CD4-positive, alpha-beta memory T cell (primary cell): ENCODE data around the gene SEC11A. TPM values are rescaled to one million over a fixed set of nuclear protein-coding genes. Genes with fewer than 3 reads are reported as not detected.
"Not testable (repeated sequence)": the region's sequence is repeated elsewhere in the genome, so short reads cannot be mapped to it uniquely, and the experiment has no call there.

ENCODE experiments used
- CTCF ChIA-PET: fragments of 350-600 bp; sonication (Branson Sonifier 250); formaldehyde crosslinking; loops from one replicate; lab custom pipeline; 2021; ENCODE audit warnings: inconsistent platforms; ENCODE audit not compliant: partially characterized antibody; lab: Charles Lee
- POLR2A ChIA-PET: fragments of 350-600 bp; sonication (Branson Sonifier 250); formaldehyde crosslinking; loops from one replicate; lab custom pipeline; 2021; ENCODE audit not compliant: partially characterized antibody; lab: Charles Lee
- DNase-seq, 5 donors: peaks; one replicate each; pipeline versions ENCODE4 v3.0.0 to v3.0.0-alpha.2; 2020 to 2022; ENCODE audit warnings: mixed read lengths in 1 of 5
- H3K27ac ChIP-seq: one replicate; pipeline ENCODE4 v1.7.0; 2013; ENCODE audit warnings: low read depth, low read length
- H3K27me3 ChIP-seq: 2 replicates; pipeline ENCODE4 v1.7.0; 2013; ENCODE audit warnings: mild to moderate bottlenecking, low read length, moderate library complexity; ENCODE audit not compliant: insufficient read depth
- H3K36me3 ChIP-seq: 2 replicates; pipeline ENCODE4 v1.7.0; 2013; ENCODE audit warnings: mild to moderate bottlenecking, low read length, moderate library complexity; ENCODE audit not compliant: insufficient read depth
- H3K4me1 ChIP-seq: 2 replicates; pipeline ENCODE4 v1.7.0; 2013; ENCODE audit warnings: mild to moderate bottlenecking, low read length, moderate library complexity; ENCODE audit not compliant: insufficient read depth
- H3K4me3 ChIP-seq, 2 donors: one replicate each; pipeline ENCODE4 v1.7.0; 2013; ENCODE audit warnings: low read length in 2 of 2, mild to moderate bottlenecking in 1 of 2
- H3K9me3 ChIP-seq, 2 donors: one replicate each; pipeline ENCODE4 v1.7.0; 2013; ENCODE audit warnings: low read length in 2 of 2, control low read depth in 1 of 2; ENCODE audit not compliant: control insufficient read depth in 1 of 2
- H3K27ac Mint-ChIP-seq, 7 donors: one replicate each; pipeline ENCODE4 v1.8.0; 2020 to 2021; ENCODE audit warnings: mixed read lengths in 7 of 7, mild to moderate bottlenecking in 6 of 7, inconsistent platforms in 3 of 7, moderate library complexity in 3 of 7
- H3K27me3 Mint-ChIP-seq, 2 donors: one replicate each; pipeline ENCODE4 v1.8.0; 2020 to 2021; ENCODE audit warnings: mixed read lengths in 2 of 2
- H3K36me3 Mint-ChIP-seq, 2 donors: one replicate each; pipeline ENCODE4 v1.8.0; 2020 to 2021; ENCODE audit warnings: mixed read lengths in 2 of 2, inconsistent platforms in 1 of 2, mild to moderate bottlenecking in 1 of 2
- H3K4me1 Mint-ChIP-seq, 4 donors: one replicate each; pipeline ENCODE4 v1.8.0; 2020 to 2021; ENCODE audit warnings: mixed read lengths in 4 of 4, mild to moderate bottlenecking in 1 of 4
- H3K4me3 Mint-ChIP-seq, 8 donors: one replicate each; pipeline ENCODE4 v1.8.0; 2020 to 2021; ENCODE audit warnings: mixed read lengths in 8 of 8, mild to moderate bottlenecking in 7 of 8, moderate library complexity in 6 of 8, inconsistent platforms in 3 of 8
- H3K9me3 Mint-ChIP-seq, 8 donors: one replicate each; pipeline ENCODE4 v1.8.0; 2020 to 2021; ENCODE audit warnings: mixed read lengths in 8 of 8, mild to moderate bottlenecking in 5 of 8, inconsistent platforms in 3 of 8, moderate library complexity in 1 of 8
- intact Hi-C: fragments of 100-400 bp; cut with micrococcal nuclease; formaldehyde crosslinking; loops from one replicate; pipeline ENCODE4 v1.15.1; 2023
- polyA plus RNA-seq, 2 donors: library from polyadenylated mRNA; unstranded; fragments of 300-500 nt; fragmentation: Illumina TruSeq; gene quantifications; one replicate each; pipeline ENCODE4 v1.2.3, GENCODE V29; 2021
- total RNA-seq, 2 experiments: library from RNA; stranded (reverse); gene quantifications; one replicate each; pipeline ENCODE4 v1.2.3, GENCODE V29; 2021

The SEC11A gene
- total and polyA plus RNA-seq, 4 experiments from 2014 or later, result 85.0 to 168 (median 108) TPM

DNA sequence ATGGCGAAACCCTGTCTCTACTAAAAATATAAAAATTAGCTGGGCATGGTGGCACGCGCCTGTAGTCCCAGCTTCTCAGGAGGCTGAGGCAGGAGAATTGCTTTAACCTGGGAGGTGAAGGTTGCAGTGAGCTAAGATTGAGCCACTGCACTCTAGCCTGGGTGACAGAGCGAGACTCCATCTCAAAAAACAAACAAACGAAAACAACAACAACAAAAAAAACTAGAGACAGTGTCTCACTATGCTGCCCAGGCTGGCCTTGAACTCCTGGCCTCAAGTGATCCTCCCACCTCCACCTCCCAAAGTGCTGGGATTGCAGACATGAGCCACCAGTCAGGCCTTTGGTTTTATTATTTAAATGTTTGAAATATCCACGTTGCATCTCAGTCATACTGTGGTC lies 35.8 kb upstream of the SEC11A start:
- H3K27ac Mint-ChIP-seq, result peak overlapping the region in 1 of 7 donors; percentile 6
- CTCF ChIA-PET, result interaction anchor here (0.9 to 1.7 kb wide), 8 partner anchors 8 to 174 kb away, joined by 3 to 12 read pairs (median 4); partner anchors contain the start of genes NMB and WDR73

DNA sequence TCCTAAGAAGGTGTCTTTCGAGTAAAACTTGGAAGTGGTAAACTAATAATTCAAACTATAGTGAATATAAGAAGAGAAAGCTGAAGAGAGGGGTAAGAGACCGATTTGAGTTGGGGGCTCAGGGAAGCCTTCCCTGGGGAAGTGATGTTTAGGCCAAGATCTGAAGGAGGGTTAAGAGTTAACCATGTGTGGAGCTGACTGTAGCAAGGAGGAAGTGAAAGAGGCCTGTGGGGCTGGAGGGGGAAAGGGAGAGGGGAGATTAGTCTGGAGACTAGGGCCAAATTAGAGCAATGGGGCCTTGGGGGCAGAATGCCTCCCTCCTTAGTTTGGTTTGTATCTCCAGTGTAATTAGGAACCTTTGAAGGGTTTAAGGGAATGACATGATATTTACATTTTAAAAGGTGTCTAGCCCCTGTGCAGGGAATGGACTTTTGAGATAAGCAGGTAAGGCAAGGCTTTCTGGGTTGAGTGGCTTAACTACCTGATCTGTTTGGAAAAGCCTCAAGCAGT lies 34.7 kb upstream of the SEC11A start:
- Mint-ChIP-seq H3K4me1 (peaks cover 47 to 78% (median 64%) of the 10 kb centered on the region in 4 donors), H3K27ac (peak overlapping the region; percentile 74 to 96 (median 88)), H3K27me3 (no peaks in the 10 kb centered on the region), H3K9me3 (no peaks in the 10 kb centered on the region), H3K36me3 (peaks cover 7 to 28% of the 10 kb centered on the region in 2 donors), H3K4me3 (peak overlapping the region; percentile 87 to 99 (median 96))
- Histone ChIP-seq H3K27ac (peak overlapping the region; percentile 3), H3K4me1 (peaks cover 75% of the 10 kb centered on the region), H3K9me3 (no peaks in the 10 kb centered on the region), H3K36me3 (no peaks in the 10 kb centered on the region), H3K27me3 (no peaks in the 10 kb centered on the region), H3K4me3 (no peak overlapping the region)
- CTCF ChIA-PET, result interaction anchor here (0.9 to 2.5 kb wide), 4 partner anchors 28 to 111 kb away, joined by 3 to 27 read pairs (median 6); partner anchors contain the start of gene SEC11A
- POLR2A ChIA-PET, result interaction anchor here (2.6 to 14.2 kb wide), 5 partner anchors 16 to 97 kb away, joined by 18 to 522 read pairs (median 29); partner anchors contain the start of genes NMB, SEC11A and WDR73
- no peak for DNase-seq
- intact Hi-C loops, result no loop called here

More for the DNA sequence above, 35.8 kb upstream of the SEC11A start:
- H3K27me3 ChIP-seq, intact Hi-C loops, H3K27ac ChIP-seq, H3K9me3 Mint-ChIP-seq, H3K9me3 ChIP-seq, H3K4me3 ChIP-seq, DNase-seq, H3K27me3 Mint-ChIP-seq, H3K36me3 ChIP-seq: not testable (repeated sequence)
- peaks cover 75% of the 10 kb centered on the region for H3K4me1 ChIP-seq
- Mint-ChIP-seq H3K36me3 (peaks cover 7 to 33% of the 10 kb centered on the region in 2 donors), H3K4me1 (peaks cover 49 to 80% (median 65%) of the 10 kb centered on the region in 4 donors), H3K4me3 (peak overlapping the region in 1 of 8 donors; percentile 48)
- POLR2A ChIA-PET, result interaction anchor here (0.7 to 14.2 kb wide), 5 partner anchors 17 to 97 kb away, joined by 3 to 522 read pairs (median 5); partner anchors contain the start of genes SEC11A and WDR73

DNA sequence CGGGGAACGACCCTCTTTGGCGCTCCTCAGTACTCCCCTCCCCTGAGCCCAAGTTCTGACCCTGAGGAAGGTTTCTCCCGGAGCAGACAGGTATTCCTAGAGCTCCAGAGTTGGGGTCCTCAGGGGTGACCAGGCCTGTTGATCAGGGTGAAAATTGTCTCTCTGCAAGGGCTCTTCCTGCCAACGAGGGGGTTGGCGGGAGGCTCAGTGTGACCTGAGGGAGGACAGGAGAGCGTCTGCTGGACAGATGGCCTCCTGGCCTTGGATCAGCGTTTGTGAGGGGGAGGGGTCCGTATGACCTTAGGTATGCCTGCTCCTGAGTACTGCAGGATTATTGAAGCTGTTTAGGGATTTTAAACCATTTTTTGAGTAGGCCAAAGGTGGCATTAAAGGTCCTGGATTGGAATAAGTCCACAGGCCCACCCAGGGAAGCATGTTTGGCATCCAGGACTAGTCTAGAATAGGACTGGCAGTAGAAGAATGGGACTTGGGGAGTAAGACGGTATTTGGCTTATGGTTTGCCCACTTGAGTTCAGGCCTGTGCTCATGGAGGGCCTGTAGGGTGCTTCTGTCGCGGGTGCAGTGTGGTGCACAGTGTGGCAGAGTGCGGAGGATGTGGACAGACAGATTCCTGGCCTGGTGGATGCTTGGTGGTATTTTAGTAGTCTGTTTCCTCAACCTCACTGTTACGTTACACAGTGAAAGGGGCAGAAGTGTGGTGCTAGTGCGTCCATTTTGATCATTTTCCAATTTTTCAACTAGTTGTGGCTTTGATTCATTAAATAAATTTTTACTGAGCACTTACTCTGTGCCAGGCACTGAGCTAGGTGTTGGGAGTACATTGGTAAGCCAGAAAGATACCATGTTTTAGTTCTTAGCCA lies 33.4 kb upstream of the SEC11A start:
- Mint-ChIP-seq H3K36me3 (peaks cover 7 to 28% of the 10 kb centered on the region in 2 donors), H3K4me3 (peak overlapping the region; percentile 87 to 99 (median 96)), H3K9me3 (no peaks in the 10 kb centered on the region), H3K4me1 (peaks cover 51 to 78% (median 65%) of the 10 kb centered on the region in 4 donors), H3K27me3 (no peaks in the 10 kb centered on the region), H3K27ac (peak overlapping the region; percentile 82 to 97 (median 96))
- Histone ChIP-seq H3K36me3 (no peaks in the 10 kb centered on the region), H3K4me1 (peaks cover 74% of the 10 kb centered on the region), H3K4me3 (peak overlapping the region; percentile 82 to 93), H3K9me3 (no peaks in the 10 kb centered on the region), H3K27me3 (no peaks in the 10 kb centered on the region), H3K27ac (peak overlapping the region; percentile 79)
- POLR2A ChIA-PET, result interaction anchor here (0.5 to 14.2 kb wide), 16 partner anchors 15 to 148 kb away, joined by 3 to 522 read pairs (median 6); partner anchors contain the start of genes NMB, SEC11A, WDR73 and ZSCAN2
- CTCF ChIA-PET, result interaction anchor here (0.6 to 2.5 kb wide), 16 partner anchors 14 to 110 kb away, joined by 3 to 27 read pairs (median 4); partner anchors contain the start of genes NMB, SEC11A and WDR73
- peak; percentile 32 to 75 (median 45) for DNase-seq
- intact Hi-C loops, result loop anchor here (2.0 to 10.0 kb wide), 3 partner anchors 55 to 162 kb away; partner anchors contain the start of gene ZSCAN2

DNA sequence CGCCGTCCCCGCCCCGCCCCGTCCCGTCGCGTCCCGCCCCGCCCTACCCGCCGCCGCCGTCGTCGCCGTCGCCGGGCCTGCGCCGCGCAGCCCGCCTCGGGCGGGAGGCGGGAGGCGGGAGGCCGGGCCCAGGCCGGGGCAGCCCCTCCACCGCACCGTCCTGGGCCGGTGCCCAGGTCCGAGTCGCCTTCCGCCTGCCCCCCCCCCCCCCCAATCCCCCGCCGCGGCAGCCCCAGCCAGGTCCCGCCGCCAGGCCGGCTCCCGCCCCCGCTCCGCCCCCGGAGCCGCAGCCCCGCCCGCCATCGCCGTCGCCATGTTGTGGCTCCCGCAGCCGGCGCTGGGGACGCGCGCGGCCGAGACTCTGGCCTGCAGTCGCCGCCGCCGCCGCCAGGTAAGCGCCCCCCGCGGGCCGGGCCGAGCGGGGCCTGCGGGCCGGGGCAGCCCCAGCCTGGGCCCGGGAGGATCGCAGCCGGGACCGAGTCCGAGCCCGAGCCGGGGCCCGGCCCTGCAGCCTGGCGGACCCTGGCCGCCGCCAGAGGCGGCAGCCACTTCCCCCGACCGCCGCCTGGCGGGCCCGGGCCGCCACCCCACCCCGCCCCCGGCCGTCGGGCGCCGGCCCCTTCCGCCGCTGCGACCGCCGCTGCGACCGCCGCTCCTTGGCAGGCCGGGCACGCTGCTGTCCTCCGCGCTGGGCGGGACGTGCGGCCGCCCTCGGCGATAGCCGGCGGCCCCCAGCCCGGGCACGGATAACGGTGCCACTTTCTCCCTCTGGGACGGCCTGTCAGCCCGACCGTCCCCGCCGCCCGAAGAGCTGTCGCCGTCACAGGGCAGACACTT lies 32.6 kb upstream of the SEC11A start, which contains the start of gene ZNF592:
ZNF592 (plus strand) TSS at position 319 of the 837 bp plus-strand sequence. CDS start 34,084 bp downstream, outside the sequence.
- no peaks in the 10 kb centered on the region for H3K27me3 ChIP-seq
- H3K4me3 Mint-ChIP-seq, result peak within 1 kb of the TSS; percentile 93 to 99 (median 98)
- ChIA-PET CTCF (interaction anchor here (0.6 to 3.5 kb wide), 19 partner anchors 13 to 99 kb away, joined by 3 to 31 read pairs (median 5); partner anchors contain the start of genes NMB, SEC11A and WDR73), POLR2A (interaction anchor here (0.5 to 14.2 kb wide), 29 partner anchors 14 to 154 kb away, joined by 3 to 522 read pairs (median 6); partner anchors contain the start of genes NMB, SEC11A, WDR73 and ZSCAN2)
- H3K27me3 Mint-ChIP-seq, result no peaks in the 10 kb centered on the region
- H3K9me3 ChIP-seq, result no peaks in the 10 kb centered on the region
- intact Hi-C loops, result loop anchor here (1.0 to 10.0 kb wide), 8 partner anchors 13 to 161 kb away; partner anchors contain the start of genes NMB, SEC11A, WDR73 and ZSCAN2
- no peaks in the 10 kb centered on the region for H3K9me3 Mint-ChIP-seq
- peaks cover 68% of the 10 kb centered on the region for H3K4me1 ChIP-seq
- H3K27ac Mint-ChIP-seq, result peak within 1 kb of the TSS; percentile 97 to 99 (median 99)
- DNase-seq, result peak; percentile 78 to 87 (median 80)
- no peaks in the 10 kb centered on the region for H3K36me3 ChIP-seq
- H3K27ac ChIP-seq, result peak within 1 kb of the TSS; percentile 80
- H3K4me3 ChIP-seq, result peak within 1 kb of the TSS; percentile 88 to 93
- H3K36me3 Mint-ChIP-seq, result peaks cover 4 to 24% of the 10 kb centered on the region in 2 donors
- peaks cover 52 to 74% (median 64%) of the 10 kb centered on the region in 4 donors for H3K4me1 Mint-ChIP-seq

DNA sequence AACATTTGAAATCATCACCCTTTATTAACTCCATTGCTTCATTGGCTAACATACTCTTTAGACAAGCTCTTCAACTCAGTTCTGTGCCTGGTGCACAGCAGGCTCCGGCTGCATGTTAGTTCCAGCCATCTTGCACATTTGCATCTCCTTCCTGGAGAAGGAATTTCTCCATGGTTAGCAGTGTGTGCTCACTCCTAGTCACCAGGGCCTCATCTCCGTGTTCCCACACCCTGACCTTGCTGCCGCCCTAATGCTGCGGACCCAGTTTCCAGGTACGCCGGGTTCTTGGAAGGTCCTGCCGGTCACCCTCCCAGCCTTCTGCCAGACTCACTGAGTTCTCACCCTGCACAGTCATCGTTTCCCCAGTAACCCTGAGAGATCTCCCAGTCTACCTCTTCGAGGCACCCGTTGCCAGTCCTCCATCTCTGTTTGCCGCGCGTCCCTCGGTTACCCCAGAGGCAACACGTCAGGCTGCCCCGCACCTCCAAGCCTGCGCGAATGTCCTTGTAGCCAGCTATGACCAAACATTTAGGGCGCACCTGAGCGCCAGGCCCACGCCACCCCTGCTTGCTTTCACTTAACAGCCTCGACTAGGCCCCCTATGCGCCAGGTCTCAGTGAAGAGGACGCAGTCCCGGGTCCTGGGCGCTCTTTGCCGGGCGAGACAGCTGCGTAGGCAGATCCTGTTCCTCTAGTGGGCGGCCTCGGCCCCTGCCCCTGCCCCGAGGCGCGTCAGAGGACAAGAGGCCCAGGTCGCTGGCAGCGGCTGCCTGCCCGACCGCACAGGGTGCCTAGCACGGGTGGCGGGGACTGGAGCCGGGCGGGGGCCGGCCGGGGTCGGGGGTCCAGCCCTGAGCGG lies 31.7 kb upstream of the SEC11A start:
- H3K27ac Mint-ChIP-seq, result peak overlapping the region; percentile 97 to 99 (median 99)
- no peaks in the 10 kb centered on the region for H3K27me3 Mint-ChIP-seq
- POLR2A ChIA-PET, result interaction anchor here (0.7 to 14.2 kb wide), 20 partner anchors 13 to 154 kb away, joined by 3 to 522 read pairs (median 6); partner anchors contain the start of genes NMB, SEC11A and WDR73
- Histone ChIP-seq H3K9me3 (no peaks in the 10 kb centered on the region), H3K4me3 (peak overlapping the region; percentile 88 to 89), H3K27ac (peak overlapping the region; percentile 80), H3K27me3 (no peaks in the 10 kb centered on the region), H3K36me3 (no peaks in the 10 kb centered on the region), H3K4me1 (peaks cover 63% of the 10 kb centered on the region)
- peak overlapping the region; percentile 93 to 99 (median 97) for H3K4me3 Mint-ChIP-seq
- peak; percentile 78 to 84 (median 82) for DNase-seq
- H3K4me1 Mint-ChIP-seq, result peaks cover 47 to 74% (median 58%) of the 10 kb centered on the region in 4 donors
- CTCF ChIA-PET, result interaction anchor here (0.7 to 3.5 kb wide), 9 partner anchors 12 to 156 kb away, joined by 3 to 31 read pairs (median 8); partner anchors contain the start of gene SEC11A
- intact Hi-C loops, result loop anchor here (1.0 to 10.0 kb wide), 8 partner anchors 12 to 160 kb away; partner anchors contain the start of genes NMB, SEC11A, WDR73 and ZSCAN2
- no peaks in the 10 kb centered on the region for H3K9me3 Mint-ChIP-seq
- H3K36me3 Mint-ChIP-seq, result peaks cover 0 to 21% of the 10 kb centered on the region in 2 donors
